HG03135 (cell line): ENCODE results near the gene NDUFS8.

Experiments used
- ATAC-seq: cut with Tn5 transposase; IDR thresholded peaks from one replicate; pipeline ENCODE4 v1.9.1; 2021; ENCODE audit warnings: mild to moderate bottlenecking, moderate library complexity; ENCODE audit not compliant: unreplicated experiment

NDUFS8 gene

DNA sequence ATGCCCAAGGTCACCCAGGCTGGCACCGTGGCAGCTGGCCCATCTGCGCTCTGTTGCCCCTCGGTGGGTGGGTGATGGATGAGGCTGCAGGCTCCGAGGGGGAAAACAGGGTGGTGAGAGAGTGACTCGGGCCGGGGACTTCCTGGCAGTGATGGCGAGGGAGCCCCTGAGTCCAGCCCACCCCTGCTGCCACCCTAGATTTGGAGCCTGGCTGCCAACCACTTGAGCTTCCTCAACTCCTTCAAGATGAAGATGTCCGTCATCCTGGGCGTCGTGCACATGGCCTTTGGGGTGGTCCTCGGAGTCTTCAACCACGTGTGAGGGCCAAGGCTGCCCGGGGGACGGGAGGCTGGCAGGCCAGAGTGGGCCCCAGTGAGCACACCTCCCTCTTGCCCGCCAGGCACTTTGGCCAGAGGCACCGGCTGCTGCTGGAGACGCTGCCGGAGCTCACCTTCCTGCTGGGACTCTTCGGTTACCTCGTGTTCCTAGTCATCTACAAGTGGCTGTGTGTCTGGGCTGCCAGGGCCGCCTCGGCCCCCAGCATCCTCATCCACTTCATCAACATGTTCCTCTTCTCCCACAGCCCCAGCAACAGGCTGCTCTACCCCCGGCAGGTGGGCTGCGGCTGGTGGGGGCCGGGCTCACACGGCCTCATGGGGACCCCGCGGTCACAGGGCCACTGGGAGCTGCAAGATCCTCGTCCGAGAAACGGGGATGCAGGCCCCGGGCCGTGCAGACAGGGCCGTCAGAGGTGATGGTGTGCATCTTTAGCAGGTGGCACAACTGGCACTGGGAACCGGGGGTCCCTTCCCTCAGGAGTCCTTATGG lies 18.4 kb downstream of the NDUFS8 start:
- no peak for ATAC-seq

DNA sequence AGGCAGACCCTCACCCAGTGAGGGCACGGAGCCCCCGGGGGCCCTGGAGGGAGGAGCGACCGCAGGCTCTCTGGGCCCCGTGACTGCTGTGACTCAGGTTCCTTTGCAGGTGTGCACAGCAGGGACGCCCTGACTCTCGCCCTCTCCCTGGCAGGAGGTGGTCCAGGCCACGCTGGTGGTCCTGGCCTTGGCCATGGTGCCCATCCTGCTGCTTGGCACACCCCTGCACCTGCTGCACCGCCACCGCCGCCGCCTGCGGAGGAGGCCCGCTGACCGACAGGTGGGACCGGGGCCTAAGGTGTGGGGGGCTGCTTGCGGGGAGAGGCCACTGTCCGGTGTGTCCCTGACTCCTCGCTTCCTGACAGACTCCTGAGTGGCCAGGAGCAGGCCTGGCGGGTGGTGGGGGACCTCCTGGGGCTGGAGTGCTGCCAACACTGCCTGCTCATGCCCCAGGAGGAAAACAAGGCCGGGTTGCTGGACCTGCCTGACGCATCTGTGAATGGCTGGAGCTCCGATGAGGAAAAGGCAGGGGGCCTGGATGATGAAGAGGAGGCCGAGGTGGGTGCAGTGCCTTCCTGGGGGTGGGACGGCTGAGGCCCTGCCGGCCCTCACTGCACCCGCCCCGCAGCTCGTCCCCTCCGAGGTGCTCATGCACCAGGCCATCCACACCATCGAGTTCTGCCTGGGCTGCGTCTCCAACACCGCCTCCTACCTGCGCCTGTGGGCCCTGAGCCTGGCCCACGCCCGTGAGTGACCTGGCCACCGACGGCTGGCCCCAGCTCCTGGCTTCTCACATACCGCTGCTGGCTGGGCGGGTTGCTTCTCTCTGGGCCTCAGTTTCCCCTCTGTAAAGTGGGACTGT lies 19.3 kb downstream of the NDUFS8 start:
- no peak for ATAC-seq

DNA sequence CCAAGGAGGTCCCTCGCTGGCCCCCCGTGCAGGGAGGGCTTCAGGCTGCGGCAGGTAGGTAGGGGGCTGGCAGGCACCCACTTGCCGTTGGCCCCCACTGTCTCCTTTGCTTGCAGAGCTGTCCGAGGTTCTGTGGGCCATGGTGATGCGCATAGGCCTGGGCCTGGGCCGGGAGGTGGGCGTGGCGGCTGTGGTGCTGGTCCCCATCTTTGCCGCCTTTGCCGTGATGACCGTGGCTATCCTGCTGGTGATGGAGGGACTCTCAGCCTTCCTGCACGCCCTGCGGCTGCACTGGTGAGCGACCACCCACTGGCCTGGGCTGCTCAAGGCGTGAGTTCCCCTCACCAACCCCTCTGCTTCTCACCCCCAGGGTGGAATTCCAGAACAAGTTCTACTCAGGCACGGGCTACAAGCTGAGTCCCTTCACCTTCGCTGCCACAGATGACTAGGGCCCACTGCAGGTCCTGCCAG lies 19.9 kb downstream of the NDUFS8 start:
- no peak for ATAC-seq

DNA sequence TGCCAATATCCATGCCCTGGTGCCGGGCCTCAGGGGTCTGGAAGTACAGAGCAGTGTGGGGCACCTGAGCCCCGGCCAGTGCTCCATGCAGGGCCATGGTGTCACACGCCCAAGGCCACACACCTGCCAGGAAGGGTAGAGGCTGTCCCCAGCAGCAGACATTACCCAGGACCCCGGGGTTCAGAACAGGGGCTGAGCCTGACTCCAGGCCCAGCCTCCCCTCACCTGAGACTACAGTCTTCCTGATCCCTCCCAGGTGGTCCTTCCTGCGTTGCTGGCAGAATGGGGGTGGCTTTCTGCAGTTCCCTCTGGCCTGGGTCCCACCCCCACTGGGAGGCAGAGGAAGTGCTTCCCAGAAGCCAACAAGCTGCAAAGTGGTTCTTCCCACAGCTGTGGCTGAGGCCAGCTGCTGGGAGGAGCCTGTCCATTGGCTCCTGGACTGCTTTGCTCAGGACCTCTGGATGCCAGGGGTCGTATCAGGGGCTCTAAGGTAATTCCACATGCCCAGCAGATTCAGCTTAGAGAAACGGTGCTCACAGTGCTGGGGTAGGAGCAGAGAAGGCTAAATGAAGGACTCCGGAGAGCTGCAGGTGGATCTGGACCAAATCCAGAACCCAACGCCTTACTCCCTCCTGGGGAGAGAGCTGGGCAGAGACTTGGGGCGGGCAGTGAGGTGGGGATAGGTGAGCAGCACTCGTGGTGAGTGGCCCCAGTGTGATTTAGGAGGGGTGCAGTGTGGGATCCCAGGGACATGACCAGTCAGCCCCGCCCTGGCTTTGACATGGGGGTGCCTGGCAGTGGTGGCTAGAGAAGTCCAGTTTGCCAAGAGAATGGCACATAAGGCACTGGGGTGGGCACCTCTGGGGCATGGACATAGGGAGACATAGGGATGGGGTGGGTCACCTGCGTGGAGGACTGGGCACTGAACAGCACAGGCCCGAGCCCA lies 21.0 kb downstream of the NDUFS8 start:
- ATAC-seq = no peak

DNA sequence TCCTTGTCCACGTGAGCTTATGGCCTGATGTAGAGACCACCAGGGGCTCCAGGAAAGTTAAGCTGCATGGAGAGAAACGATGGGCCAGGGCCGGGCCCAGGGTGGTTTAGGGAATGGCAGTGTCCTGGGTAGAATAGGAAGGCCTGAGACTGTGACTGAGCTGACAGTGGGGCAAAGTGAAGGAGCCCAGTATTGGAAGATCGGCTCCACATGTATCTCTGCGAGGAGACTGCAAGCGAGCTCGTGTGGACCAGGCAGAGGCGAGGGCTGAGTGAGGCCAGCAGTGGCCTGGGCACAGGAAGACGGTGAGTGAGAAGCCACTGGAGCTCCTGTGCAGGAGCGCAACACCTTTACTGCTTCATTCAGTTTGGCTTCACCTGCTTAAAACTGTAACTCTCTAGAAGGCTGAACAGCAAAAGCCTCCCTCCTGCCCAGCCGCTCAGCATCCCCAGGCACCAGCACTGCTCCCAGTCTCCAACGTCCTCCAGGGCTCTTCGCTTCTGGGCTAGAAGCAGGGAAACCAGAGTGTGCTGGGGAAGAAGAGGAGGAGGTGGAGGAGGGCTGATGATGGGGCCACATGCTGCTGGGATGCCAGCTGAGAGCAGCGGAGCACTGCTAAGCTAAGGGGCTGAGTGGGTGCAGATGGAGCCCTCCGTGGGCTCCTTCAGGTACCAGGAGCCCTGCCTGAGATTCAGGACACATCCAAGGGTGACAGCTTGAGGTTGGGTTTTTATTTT lies 21.8 kb downstream of the NDUFS8 start:
- no peak for ATAC-seq

DNA sequence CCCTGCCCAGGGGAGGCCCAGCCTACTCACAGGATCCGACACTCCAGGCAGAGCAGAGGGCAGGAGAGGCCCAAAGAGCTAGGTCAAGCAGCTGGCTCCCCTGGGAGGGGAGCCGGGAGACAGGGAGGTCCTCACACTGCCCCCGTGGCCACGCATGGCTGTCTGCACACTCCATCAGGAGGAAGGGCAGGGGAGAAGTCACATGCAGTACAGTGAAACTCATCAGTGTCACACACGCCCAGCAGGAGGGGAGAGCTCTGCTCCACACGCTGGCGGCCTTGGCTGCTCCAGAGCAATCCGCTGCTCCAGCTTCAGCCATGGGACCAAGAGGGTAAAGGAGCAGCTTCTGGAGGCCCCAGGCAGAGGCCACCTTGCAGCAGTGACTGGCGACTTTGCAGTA lies 22.6 kb downstream of the NDUFS8 start:
- no peak for ATAC-seq

DNA sequence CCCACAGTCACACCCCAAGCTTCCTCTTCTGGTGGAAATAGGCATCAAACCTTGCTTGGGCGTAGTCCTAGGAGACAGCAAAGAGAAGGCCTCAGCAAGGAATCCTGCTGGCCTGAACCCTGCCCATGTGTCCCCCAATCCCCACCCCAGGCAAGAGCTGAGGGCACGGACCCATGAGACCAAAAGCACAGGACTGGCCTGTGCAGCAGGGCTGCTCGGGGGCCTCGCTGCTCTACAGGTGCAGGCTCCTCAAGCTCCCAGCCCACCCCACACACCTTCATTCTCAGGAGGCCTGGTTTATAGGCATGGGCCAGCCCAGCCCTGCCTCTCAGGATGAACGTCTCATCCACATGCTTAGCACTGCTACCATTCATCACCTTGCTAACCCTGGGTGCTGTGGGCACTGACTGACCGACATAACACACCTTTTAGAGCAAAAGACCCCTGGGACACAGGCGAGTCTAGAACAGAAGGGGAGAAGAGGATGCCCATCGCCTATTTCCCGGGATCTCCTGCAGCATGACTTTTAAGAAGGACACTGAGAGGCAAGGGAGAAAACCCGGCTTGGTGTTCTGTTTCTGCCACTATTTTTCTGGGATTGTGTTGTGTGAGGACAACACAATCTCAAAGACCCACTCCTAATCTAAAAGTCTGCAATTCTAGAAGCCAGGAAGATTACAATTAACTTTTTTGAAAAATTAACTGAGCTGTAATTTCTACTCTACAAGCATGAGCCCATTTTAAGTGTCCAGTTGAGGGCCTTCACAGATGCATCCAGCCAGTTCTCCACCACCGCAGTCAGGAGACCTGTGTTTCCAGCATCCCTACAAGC lies 23.7 kb downstream of the NDUFS8 start:
- no peak for ATAC-seq

DNA sequence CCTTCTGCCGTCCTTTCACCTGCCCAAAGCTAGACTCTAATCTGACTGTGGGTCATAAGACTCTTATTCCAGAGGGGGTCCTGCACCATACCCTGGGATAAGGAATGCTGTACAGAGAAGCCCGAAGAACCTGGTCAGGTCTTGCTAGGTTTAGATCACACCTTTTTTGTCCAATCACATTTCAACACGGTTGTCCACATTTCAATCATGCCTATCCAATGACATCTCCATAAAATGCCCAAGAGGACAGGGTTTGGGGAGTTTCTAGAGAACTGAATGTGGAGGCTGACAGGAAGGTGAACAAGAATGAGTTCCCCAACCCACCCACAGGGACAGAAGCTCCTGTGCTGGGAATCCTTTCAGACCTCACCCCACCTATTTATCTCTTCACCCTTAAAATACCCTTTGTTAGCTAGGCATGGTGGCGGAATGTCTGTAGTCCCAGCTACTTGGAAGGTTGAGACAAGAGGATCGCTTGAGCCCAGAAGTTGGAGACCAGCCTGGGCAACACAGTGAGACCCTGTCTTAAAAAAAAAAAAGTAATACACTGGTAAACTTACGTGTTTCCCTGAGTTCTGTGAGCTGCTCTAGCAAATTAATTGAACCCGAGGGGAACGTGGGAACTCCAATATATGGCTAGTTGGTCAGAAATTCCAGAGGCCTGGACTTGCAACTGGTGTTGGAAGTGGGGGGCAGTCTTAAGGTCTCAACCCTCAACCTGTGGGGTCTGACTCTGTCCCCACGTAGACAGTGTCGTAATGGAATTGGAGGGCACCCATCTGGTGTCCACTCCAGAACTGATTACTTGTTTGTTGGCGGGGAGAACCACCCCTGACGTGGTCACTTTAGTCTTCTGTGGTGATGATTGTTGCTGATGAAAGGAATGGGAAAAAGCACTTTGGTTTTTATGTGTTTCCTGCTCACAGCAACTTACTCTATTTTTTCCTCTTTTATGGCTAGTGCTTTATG lies 26.1 kb downstream of the NDUFS8 start:
- no peak for ATAC-seq

DNA sequence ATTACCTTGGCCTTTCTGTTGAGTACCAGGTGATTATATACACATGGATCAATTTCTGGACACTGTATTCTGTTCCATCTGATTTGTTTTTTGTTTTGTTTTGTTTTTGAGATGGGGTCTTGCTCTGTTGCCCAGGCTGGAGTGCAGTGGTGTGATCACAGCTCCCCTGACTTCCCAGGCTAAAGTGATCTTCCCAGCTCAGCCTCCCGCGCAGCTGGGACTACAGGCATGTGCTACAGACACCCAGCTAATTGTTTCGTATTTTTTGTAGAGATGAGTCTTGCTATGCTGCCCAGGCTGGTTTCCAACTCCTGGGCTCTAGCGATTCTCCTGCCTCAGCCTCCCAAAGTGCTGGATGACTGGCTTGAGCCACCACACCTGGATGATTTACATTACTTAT lies 27.3 kb downstream of the NDUFS8 start:
- ATAC-seq = no peak

DNA sequence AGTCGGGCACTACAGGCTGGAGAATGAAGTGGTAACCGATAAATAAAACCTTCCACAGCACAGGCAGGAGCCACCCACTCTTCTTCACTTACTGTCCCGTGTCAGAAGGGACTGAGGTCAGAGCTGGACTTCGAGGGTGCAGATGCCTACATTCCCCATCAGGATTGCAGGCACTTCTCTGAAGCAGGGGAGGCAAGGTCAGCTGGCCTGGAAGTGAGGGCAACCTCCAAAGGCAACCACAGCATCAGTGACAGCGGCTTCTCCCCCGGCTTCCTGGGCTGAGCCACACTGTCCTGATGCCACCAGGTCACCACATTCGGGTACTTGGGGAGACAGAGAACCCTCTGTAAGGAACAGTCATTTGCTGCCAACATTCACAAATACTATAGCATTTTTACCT lies 31.0 kb downstream of the NDUFS8 start:
- ATAC-seq = no peak

DNA sequence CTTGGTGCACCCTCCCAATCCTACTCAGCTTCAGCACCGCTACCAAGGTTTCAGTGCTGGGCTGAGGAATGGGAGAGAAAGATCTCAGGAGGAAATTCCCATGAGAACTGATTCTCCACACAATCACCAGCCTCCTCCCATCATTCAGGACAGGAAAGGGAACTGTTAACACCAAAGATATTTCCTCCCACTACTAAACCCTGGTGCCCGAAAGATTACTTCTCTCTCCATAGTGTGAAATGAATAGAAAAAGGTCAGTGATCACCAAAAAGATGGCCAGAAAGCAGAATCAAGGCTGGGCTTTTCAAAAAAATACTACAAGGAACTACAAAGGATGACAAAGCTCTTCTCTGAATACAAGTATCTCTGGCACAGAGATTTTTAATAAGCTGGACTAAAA lies 34.4 kb downstream of the NDUFS8 start:
- no peak for ATAC-seq

DNA sequence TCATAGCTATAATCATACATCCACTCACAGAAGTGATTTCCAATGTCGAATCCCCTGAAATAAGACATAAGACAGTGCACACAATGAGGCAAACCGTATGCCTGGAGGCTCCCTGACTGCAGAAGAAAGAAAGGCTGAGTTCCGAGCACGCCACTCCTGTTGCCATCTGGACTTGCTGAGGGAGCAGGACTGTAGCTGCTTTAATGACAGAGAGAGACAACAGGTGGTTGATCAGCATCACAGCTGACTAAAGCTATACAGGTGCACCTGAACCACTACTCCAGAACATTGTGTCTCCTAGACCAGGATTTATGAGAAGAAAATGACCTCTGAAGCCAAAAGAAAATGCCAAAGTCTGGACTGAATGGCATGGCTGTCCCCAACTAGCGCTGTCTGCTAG lies 35.4 kb downstream of the NDUFS8 start:
- no peak for ATAC-seq

DNA sequence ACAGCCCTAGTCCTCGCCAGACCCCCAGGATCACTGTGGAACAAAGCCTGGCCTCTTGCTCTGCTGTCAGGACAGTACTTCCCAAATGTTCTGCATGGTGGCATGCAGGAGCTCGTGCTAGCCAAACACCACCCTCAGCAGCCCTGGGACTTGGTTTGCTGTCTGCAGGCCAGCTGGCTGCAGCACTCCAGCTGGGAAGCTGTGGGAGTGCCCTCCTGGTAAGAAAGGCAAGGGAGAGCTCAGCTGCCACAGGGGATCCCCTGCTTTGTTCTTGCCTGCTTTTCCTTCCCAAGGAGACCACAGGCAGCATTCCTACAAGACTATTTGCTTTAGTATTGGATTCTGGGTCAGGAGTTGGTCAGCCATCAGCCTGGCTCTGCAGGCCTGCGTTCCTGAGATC lies 36.3 kb downstream of the NDUFS8 start:
- ATAC-seq = no peak

DNA sequence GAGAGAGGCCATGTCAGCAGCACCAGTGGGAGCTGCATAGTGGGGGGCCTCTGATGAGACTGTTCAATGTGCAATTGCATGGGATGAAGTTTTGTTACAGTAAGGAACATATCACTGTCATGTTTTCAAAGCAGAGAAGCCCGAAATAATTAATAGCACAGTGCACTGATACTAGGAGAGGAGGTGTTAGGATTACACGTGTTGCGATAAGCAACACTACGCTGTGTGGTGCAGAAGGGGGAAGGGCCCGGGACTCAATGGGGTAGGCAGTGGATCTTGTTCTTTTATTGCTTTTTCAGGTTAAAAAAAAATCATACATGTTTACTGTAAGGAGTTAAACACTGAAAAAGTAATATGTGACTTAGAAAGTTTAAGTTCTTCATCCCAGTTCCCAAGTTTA lies 37.5 kb downstream of the NDUFS8 start:
- ATAC-seq = no peak

DNA sequence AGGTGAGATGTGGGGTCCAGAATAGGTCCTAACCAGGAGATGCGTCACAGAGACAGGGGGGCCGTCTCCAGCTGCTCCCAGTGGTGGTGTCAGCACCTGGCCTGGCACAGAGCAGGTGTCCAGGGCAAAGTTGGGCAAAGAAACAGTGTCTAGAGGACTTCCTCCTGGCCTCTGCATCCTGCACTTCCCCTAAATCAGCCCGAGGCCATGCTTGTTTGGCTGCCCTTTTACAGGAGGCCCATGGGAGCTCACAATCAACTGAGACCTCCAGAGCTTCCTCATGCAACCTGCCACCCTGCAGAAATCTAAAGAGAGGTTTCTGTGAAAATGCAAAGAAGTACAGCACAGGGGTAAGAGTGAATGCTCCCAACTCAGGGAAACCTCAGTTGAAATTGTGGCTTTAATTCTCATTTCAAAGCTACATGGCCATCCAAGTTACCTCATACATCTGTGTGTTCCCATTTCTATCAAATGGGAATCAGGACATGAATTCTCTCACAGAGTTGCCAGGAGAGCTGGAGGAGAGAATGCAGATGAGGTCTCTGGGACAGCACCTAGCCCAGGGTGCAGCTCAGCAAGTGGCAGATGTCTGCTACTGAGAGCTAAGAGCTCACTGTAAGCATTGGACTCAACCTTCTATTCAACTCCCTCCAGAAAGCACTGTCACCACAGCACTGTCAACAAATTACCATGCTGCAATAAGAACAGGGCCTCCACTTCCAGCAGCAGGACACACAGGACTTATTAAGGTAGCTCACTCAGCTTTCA lies 41.0 kb downstream of the NDUFS8 start:
- ATAC-seq = no peak

DNA sequence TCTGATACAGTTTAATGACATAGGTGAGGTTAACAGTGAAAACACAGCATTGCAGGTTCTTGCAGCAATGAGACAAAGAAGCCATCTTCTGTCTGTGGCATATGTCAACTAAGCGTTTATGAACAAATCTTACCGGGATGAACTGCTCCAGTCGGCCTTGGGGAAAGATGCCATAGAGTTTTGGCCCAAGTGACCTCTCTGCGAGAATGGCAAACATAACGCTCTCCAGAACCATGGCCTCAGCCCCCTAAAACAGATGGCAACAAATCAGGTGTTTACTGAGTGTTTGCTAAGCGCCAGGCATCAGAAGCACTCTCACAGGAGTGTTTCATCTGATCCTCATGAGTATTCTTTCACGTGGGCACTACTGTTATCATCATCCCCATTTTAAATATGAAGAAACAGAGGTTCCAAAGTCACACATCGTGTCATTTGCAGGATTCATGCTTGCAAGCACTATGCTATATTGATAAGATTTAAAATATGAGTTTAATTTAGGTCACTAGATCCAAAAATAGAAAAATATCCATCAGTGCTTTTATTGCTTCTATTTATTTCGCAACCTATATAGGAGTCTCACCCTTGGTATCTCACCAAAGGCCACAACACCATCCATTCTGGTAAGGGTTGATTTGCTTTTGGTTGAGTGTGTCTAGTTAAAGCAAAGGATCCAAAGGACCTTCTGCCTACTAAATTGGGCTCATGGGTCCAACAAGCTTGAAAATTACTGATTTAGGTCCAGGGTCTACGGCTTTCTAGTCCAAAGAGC lies 44.3 kb downstream of the NDUFS8 start:
- ATAC-seq = no peak
